GM21737 (cell line): Measurements from ENCODE around the gene EPN3.

Experiments
- ATAC-seq: cut with Tn5 transposase; IDR thresholded peaks from one replicate; pipeline ENCODE4 v1.9.1; 2021; ENCODE audit warnings: mild to moderate bottlenecking, moderate library complexity; ENCODE audit not compliant: unreplicated experiment

The EPN3 gene

GRCh38 chr17:50532452-50533024 is at the start of gene EPN3:
EPN3 (plus strand) TSS chr17:50532735; CDS start chr17:50536557, 3,822 bp downstream.
- ATAC-seq: no peak

- ATAC-seq: no peak
Observed at GRCh38 chr17:50483266-50483665, 49.3 kb upstream of the EPN3 start.

- ATAC-seq: no peak
Observed at GRCh38 chr17:50484386-50485155, 48.0 kb upstream of the EPN3 start.

GRCh38 chr17:50487213-50488096 is 45.1 kb upstream of the EPN3 start:
- no peak for ATAC-seq

- ATAC-seq: no peak
Observed at GRCh38 chr17:50488880-50489279, 43.7 kb upstream of the EPN3 start.

GRCh38 chr17:50491505-50491904 is 41.0 kb upstream of the EPN3 start:
- no peak for ATAC-seq

- no peak for ATAC-seq
Observed at GRCh38 chr17:50492214-50492613, 40.3 kb upstream of the EPN3 start.

- ATAC-seq: no peak
Observed at GRCh38 chr17:50493744-50494143, 38.8 kb upstream of the EPN3 start.

- ATAC-seq: no peak
Observed at GRCh38 chr17:50495217-50495823, 37.2 kb upstream of the EPN3 start.

- ATAC-seq: no peak
Observed at GRCh38 chr17:50495918-50496317, 36.6 kb upstream of the EPN3 start.

- ATAC-seq: no peak
Observed at GRCh38 chr17:50498021-50498874, 34.3 kb upstream of the EPN3 start.

- no peak for ATAC-seq
Observed at GRCh38 chr17:50499270-50499669, 33.3 kb upstream of the EPN3 start.

GRCh38 chr17:50499721-50500120 is 32.8 kb upstream of the EPN3 start:
- no peak for ATAC-seq

- no peak for ATAC-seq
Observed at GRCh38 chr17:50501054-50501453, 31.5 kb upstream of the EPN3 start.

- ATAC-seq: no peak
Observed at GRCh38 chr17:50502301-50502990, 30.1 kb upstream of the EPN3 start.

- no peak for ATAC-seq
Observed at GRCh38 chr17:50505591-50506130, 26.9 kb upstream of the EPN3 start.

GRCh38 chr17:50506298-50506697 is 26.2 kb upstream of the EPN3 start:
- no peak for ATAC-seq

- no peak for ATAC-seq
Observed at GRCh38 chr17:50507871-50508572, 24.5 kb upstream of the EPN3 start, which contains the start of gene MYCBPAP. MYCBPAP (plus strand) TSS chr17:50508439; CDS start chr17:50508675, 236 bp downstream.
